Esophagus squamous epithelium (tissue), 4 donors: ENCODE measurements around the gene MERTK.

ENCODE experiments used
- POLR2A ChIP-seq, 4 donors: fragments of 450-650 bp; IDR thresholded peaks; one replicate each; pipeline ENCODE4 v1.6.1; 2017; ENCODE audit warnings: antibody characterized with exemption in 4 of 4, mild to moderate bottlenecking in 4 of 4, moderate library complexity in 3 of 4
- TF ChIP-seq, protein P1 (sequence below), 6 experiments: fragments of 450-650 bp in 4 of 6; fragments of 200-600 bp in 2 of 6; sonication (generic) in 2 of 6; IDR thresholded peaks; one replicate each; pipeline ENCODE4 v1.5.1; 2016 to 2019; ENCODE audit warnings: antibody characterized with exemption in 6 of 6, mild to moderate bottlenecking in 4 of 6, moderate library complexity in 4 of 6

DNA sequence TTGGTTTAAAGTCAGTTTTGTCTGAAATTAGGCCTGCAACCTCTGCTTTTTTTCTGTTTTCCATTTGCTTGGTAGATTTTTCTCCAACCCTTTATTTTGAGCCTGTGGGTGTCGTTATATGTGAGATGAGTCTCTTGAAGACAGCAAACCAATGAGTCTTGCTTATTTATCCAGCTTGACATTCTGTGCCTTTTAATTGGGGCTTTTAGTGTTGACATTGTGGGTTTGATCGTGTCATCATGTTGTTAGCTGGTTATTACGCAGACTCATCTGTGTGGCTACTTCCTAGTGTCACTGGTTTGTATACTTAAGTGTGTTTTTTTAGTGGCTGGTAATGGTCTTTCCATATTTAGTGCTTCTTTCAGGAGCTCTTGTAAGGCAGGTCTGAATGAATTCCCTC lies 175.5 kb downstream of the MERTK start:
- TF ChIP-seq, protein P1, sequence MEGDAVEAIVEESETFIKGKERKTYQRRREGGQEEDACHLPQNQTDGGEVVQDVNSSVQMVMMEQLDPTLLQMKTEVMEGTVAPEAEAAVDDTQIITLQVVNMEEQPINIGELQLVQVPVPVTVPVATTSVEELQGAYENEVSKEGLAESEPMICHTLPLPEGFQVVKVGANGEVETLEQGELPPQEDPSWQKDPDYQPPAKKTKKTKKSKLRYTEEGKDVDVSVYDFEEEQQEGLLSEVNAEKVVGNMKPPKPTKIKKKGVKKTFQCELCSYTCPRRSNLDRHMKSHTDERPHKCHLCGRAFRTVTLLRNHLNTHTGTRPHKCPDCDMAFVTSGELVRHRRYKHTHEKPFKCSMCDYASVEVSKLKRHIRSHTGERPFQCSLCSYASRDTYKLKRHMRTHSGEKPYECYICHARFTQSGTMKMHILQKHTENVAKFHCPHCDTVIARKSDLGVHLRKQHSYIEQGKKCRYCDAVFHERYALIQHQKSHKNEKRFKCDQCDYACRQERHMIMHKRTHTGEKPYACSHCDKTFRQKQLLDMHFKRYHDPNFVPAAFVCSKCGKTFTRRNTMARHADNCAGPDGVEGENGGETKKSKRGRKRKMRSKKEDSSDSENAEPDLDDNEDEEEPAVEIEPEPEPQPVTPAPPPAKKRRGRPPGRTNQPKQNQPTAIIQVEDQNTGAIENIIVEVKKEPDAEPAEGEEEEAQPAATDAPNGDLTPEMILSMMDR (IDR thresholded peaks at IDR 0.05): no peak
- no peak for TF ChIP-seq POLR2A (IDR thresholded peaks at IDR 0.05)
